HCT116 (cell line): ENCODE results near the gene CHID1.

Experiments used
- CTCF ChIP-seq, 3 experiments: fragments of 200-600 bp in 1 of 3; sonication (generic) in 1 of 3; IDR thresholded peaks in 2 of 3; conservative IDR thresholded peaks in 1 of 3; 2 replicates each; pipeline ENCODE4 v1.5.1; 2012 to 2017; ENCODE audit warnings: low read depth in 2 of 3, low read length in 2 of 3, antibody characterized with exemption in 1 of 3, borderline replicate concordance in 1 of 3, control low read depth in 1 of 3, mild to moderate bottlenecking in 1 of 3, mixed read lengths in 1 of 3, mixed run types in 1 of 3, moderate library complexity in 1 of 3; ENCODE audit not compliant: insufficient read depth in 1 of 3
- EZH2 ChIP-seq: fragments of 200-600 bp; sonication (generic); IDR thresholded peaks from 2 replicates; pipeline ENCODE4 v1.6.1; 2017; ENCODE audit warnings: antibody characterized with exemption, mixed run types
- EZH2phosphoT487 ChIP-seq: fragments of 200-600 bp; IDR thresholded peaks from 2 replicates; pipeline ENCODE4 v1.6.1; 2018; ENCODE audit warnings: antibody characterized with exemption, borderline replicate concordance
- JUND ChIP-seq: IDR thresholded peaks from 2 replicates; pipeline ENCODE4 v1.6.1; 2012
- RAD21 ChIP-seq: IDR thresholded peaks from 2 replicates; pipeline ENCODE4 v1.6.1; 2012; ENCODE audit warnings: low read depth, mild to moderate bottlenecking
- SP1 ChIP-seq: IDR thresholded peaks from 2 replicates; pipeline ENCODE4 v1.6.1; 2012; ENCODE audit warnings: low read depth
- SRF ChIP-seq: IDR thresholded peaks from 2 replicates; pipeline ENCODE4 v1.6.1; 2012; ENCODE audit warnings: low read depth
- ZNF274 ChIP-seq: fragments of 200-500 bp; sonication (Bioruptor generic); IDR thresholded peaks from 2 replicates; pipeline ENCODE4 v1.6.1; 2014; ENCODE audit warnings: mild to moderate bottlenecking, low read depth, low read length, inconsistent platforms
- TF ChIP-seq, protein P1 (sequence below): IDR thresholded peaks from 2 replicates; pipeline ENCODE4 v1.6.1; 2012

DNA sequence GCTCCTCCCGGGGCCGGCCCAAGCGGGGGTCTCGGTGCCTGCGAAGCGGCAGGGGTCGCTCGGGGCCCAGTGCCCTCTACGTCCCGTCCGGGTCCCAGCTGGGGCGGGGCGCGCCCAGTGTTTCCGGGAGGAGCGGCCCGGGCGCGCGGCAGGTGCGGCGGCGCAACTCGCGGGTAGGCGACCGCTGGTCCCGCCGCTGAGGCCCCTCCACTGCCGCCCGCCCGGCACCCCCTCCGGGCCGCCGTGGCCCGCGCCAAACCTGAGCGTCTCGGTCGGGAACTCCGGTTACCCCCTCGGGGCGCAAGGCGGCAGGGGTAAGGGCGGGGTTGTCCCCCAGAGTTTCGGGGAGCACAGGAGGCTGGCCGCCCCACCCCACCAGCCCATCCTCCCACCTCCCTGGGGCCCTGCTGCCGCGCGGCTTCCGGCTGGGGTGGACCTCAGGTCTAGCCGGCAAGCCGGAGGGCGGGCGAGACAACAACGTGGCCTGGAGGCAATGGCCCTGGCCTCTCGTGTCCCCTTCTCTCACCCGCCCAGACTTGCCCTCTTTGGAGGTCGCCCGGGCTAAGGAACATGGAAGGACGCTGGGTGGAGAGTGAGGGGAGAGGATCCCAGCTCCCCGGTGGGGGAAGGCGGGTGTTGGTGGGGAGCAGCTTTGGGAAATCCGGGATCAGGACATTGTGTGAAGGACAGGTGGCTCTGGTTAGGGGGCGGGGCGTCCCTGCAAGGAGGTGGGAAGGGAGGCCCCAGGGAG, 83.3 kb downstream of the CHID1 start:
- TF ChIP-seq EZH2 = no peak
- no peak for TF ChIP-seq ZNF274
- no peak for TF ChIP-seq CTCF (IDR thresholded peaks at IDR 0.05 in 2 of 3, conservative IDR thresholded peaks at IDR 0.05 in 1 of 3; ENCODE audit: borderline replicate concordance in 1 of 3, insufficient read depth in 1 of 3, low read depth in 2 of 3, low read length in 2 of 3)
- TF ChIP-seq, protein P1, sequence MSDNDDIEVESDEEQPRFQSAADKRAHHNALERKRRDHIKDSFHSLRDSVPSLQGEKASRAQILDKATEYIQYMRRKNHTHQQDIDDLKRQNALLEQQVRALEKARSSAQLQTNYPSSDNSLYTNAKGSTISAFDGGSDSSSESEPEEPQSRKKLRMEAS = no peak
- TF ChIP-seq JUND = no peak
- no peak for TF ChIP-seq RAD21
- no peak for TF ChIP-seq EZH2phosphoT487
- no peak for TF ChIP-seq SRF
- TF ChIP-seq SP1 = no peak
